ENCODE measurements around the gene DPH2. TPM values are rescaled to one million over a fixed set of nuclear protein-coding genes. Genes with fewer than 3 reads are reported as not detected.

The DPH2 gene
- total and polyA plus RNA-seq, 2 of the 8 experiments (the other 6 are each of a cell fraction or from before 2014, with no cell fraction given): 64.9 to 92.1 TPM

- CTCF ChIA-PET (ENCODE audit: partially characterized antibody): interaction anchor here (0.6 to 16.6 kb wide), 10 partner anchors 13 to 250 kb away, joined by 3 to 252 read pairs (median 4); partner anchors contain the start of gene SLC6A9
Observed at GRCh38 chr1:44016041-44016889, 46.5 kb downstream of the DPH2 start.

More at GRCh38 chr1:44016041-44016889, 46.5 kb downstream of the DPH2 start:
- POLR2A ChIA-PET (ENCODE audit: partially characterized antibody): interaction anchor here (1.6 to 27.1 kb wide), 5 partner anchors 6 to 41 kb away, joined by 4 to 544 read pairs (median 11); partner anchors contain the start of genes ATP6V0B and SLC6A9
- Histone ChIP-seq H2BK15ac (ENCODE audit: low read length) (no peak overlapping the region), H3K4me3 (ENCODE audit: extremely low read depth in 1 of 4, insufficient read depth in 2 of 4, low read depth in 3 of 4, low read length in 4 of 4) (no peak overlapping the region), H2BK120ac (replicated peaks; ENCODE audit: low read depth, low read length) (no peak overlapping the region), H3K4me2 (ENCODE audit: insufficient read depth in 1 of 2, low read depth in 2 of 2, low read length in 2 of 2) (no peak overlapping the region; a peak in 1 of 4 replicates), H4K5ac (ENCODE audit: insufficient read length, low read depth, low read length) (no peak overlapping the region), H2BK12ac (ENCODE audit: low read depth, low read length) (no peak overlapping the region), H4K20me1 (replicated peaks in 1 of 2; ENCODE audit: control insufficient read depth in 1 of 2, insufficient read depth in 2 of 2, low read length in 2 of 2) (peaks cover 0 to 12% of the 10 kb centered on the region in 2 experiments), H3K4ac (replicated peaks; ENCODE audit: insufficient read length, low read depth, low read length) (no peak overlapping the region), H3K27me3 (replicated peaks in 1 of 4; ENCODE audit: control insufficient read depth in 3 of 4, extremely low read depth in 1 of 4, insufficient read depth in 3 of 4, low read length in 3 of 4) (no peaks in the 10 kb centered on the region), H3K36me3 (ENCODE audit: control insufficient read depth in 2 of 4, insufficient read depth in 4 of 4, low read length in 3 of 4) (peaks cover 0 to 2% (median under 1%) of the 10 kb centered on the region in 4 experiments; a peak in 3 of 8 replicates), H3K18ac (ENCODE audit: extremely low read depth, low read length) (no peak overlapping the region; the same call in 1 of the 2 replicates), H2BK20ac (ENCODE audit: low read length) (no peak overlapping the region), H3K9ac (replicated peaks in 1 of 4; ENCODE audit: extremely low read depth in 1 of 4, low read depth in 3 of 4, low read length in 3 of 4) (no peak overlapping the region), H3K23ac (ENCODE audit: insufficient read length) (no peak overlapping the region), H2AFZ (ENCODE audit: low read length) (no peak overlapping the region), H3K4me1 (replicated peaks in 1 of 4; ENCODE audit: control insufficient read depth in 3 of 4, insufficient read depth in 4 of 4, low read length in 3 of 4) (peaks cover 0 to 8% (median 3%) of the 10 kb centered on the region in 4 experiments; a peak in 5 of 7 replicates), H3K79me2 (ENCODE audit: control insufficient read depth in 1 of 2, insufficient read depth in 2 of 2, low read length in 2 of 2) (no peaks in the 10 kb centered on the region), H4K91ac (replicated peaks; ENCODE audit: insufficient read length, low read length) (no peak overlapping the region), H4K8ac (ENCODE audit: extremely low read depth, insufficient read depth, low read length) (no peak overlapping the region; the same call in 1 of the 2 replicates), H3K14ac (ENCODE audit: insufficient read length) (no peak overlapping the region), H3K23me2 (ENCODE audit: low read depth, low read length) (no peaks in the 10 kb centered on the region), H2AK5ac (ENCODE audit: low read depth, low read length) (no peak overlapping the region), H3K9me3 (ENCODE audit: insufficient read depth in 2 of 2, low read depth in 1 of 2, low read length in 1 of 2) (no peaks in the 10 kb centered on the region), H2BK5ac (ENCODE audit: low read depth, low read length) (no peak overlapping the region), H3K79me1 (ENCODE audit: low read depth, low read length) (0 out of 2 replicates have a peak, but pooled peaks cover 3% of the 10 kb centered on the region), H3K27ac (ENCODE audit: low read depth, low read length) (no peak overlapping the region), H3K56ac (replicated peaks; ENCODE audit: insufficient read length, low read depth, low read length) (no peak overlapping the region)
- no peak for DNase-seq (ENCODE audit: low read depth in 1 of 2, low spot score in 2 of 2)
- 94% methylated on average over 19 of the region's 20 CpGs; no CpG with 5 or more reads in 1 of the 2 experiments for WGBS, 2 experiments (ENCODE audit: extremely low coverage in 1 of 2, insufficient coverage in 1 of 2, insufficient read length in 1 of 2, insufficient replicate concordance in 2 of 2, low coverage in 1 of 2, low lambda C conversion rate in 2 of 2, missing lambda C conversion rate in 1 of 2)
- no peak for FAIRE-seq
- TF ChIP-seq BACH1 (IDR thresholded peaks at IDR 0.05; ENCODE audit: low read length): no peak
- TF ChIP-seq KDM4A (IDR thresholded peaks at IDR 0.05; ENCODE audit: low read depth, low read length, severe bottlenecking): no peak
- TF ChIP-seq SIRT6 (IDR thresholded peaks at IDR 0.05; ENCODE audit: low read length): no peak
- TF ChIP-seq RBBP5 (IDR thresholded peaks at IDR 0.05; ENCODE audit: borderline replicate concordance, low read depth, low read length): no peak
- TF ChIP-seq KDM1A (IDR thresholded peaks at IDR 0.05; ENCODE audit: borderline replicate concordance, low read length): no peak
- no peak for TF ChIP-seq RFX5 (IDR thresholded peaks at IDR 0.05; ENCODE audit: borderline replicate concordance, low read depth, low read length)
- no peak for TF ChIP-seq SP1 (IDR thresholded peaks at IDR 0.05; ENCODE audit: low read depth, low read length)
- TF ChIP-seq CBX8 (IDR thresholded peaks at IDR 0.05; ENCODE audit: borderline replicate concordance, low read depth, low read length): no peak
- no peak for TF ChIP-seq JUND (IDR thresholded peaks at IDR 0.05; ENCODE audit: low read length)
- TF ChIP-seq CREB1 (IDR thresholded peaks at IDR 0.05): no peak

All from H1 (cell line).